Measurements from ENCODE around the gene TIAM1. TPM values are rescaled to one million over a fixed set of nuclear protein-coding genes. Genes with fewer than 3 reads are reported as not detected.

The TIAM1 gene
- total RNA-seq, 6 experiments from 2014 or later: 4.8 to 12.5 (median 7.7) TPM

DNA sequence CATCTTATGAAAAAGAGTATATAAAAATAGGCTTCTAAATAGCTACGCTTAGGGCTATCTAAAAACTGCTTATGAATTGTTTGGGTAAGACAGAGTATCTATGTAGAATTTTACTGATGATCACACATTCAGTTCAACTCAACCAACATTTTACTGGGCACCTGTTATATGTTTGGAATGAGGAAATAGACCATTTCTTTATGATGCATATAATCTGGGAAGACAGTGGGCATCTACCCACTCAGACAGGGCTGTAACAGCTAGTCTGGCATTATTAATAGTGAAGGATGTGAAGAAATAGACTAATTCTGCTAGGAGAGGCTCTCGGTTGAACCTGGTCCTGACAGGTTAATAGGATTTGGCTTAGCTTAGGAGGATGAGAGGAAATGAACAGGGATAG, 56.9 kb downstream of the TIAM1 start:
- ATAC-seq (no peak), DNase-seq (no peak)
- WGBS (ENCODE audit: insufficient coverage, low coverage, low lambda C conversion rate, missing lambda C conversion rate): 91% methylated on average over 2 of the region's 2 CpGs
- H3K4me1 ChIP-seq: no peaks in the 10 kb centered on the region
- TF ChIP-seq POLR2A (IDR thresholded peaks at IDR 0.05) (no peak), CTCF (IDR thresholded peaks at IDR 0.05) (no peak)
- no peaks in the 10 kb centered on the region for H3K9me3 ChIP-seq
- H3K27me3 ChIP-seq: no peaks in the 10 kb centered on the region
- H3K27ac ChIP-seq: no peak overlapping the region
- H3K36me3 ChIP-seq: no peaks in the 10 kb centered on the region
- intact Hi-C loops (cut with DNase I): no loop called here
- H3K4me3 ChIP-seq: no peak overlapping the region

- no peaks in the 10 kb centered on the region for H3K9me3 ChIP-seq
- no peak overlapping the region for H3K4me3 ChIP-seq
- no peaks in the 10 kb centered on the region for H3K36me3 ChIP-seq
- H3K27me3 ChIP-seq: no peaks in the 10 kb centered on the region
- TF ChIP-seq CTCF (IDR thresholded peaks at IDR 0.05) (no peak), POLR2A (IDR thresholded peaks at IDR 0.05) (no peak)
- no peak overlapping the region for H3K27ac ChIP-seq
- DNase-seq (no peak), ATAC-seq (no peak)
- WGBS (ENCODE audit: insufficient coverage, low coverage, low lambda C conversion rate, missing lambda C conversion rate): 94% methylated on average over 1 of the region's 1 CpG
- no peaks in the 10 kb centered on the region for H3K4me1 ChIP-seq
- intact Hi-C loops (cut with DNase I): no loop called here
These were observed 57.4 kb downstream of the TIAM1 start for GRCh38 chr21:31286621-31287020.

DNA sequence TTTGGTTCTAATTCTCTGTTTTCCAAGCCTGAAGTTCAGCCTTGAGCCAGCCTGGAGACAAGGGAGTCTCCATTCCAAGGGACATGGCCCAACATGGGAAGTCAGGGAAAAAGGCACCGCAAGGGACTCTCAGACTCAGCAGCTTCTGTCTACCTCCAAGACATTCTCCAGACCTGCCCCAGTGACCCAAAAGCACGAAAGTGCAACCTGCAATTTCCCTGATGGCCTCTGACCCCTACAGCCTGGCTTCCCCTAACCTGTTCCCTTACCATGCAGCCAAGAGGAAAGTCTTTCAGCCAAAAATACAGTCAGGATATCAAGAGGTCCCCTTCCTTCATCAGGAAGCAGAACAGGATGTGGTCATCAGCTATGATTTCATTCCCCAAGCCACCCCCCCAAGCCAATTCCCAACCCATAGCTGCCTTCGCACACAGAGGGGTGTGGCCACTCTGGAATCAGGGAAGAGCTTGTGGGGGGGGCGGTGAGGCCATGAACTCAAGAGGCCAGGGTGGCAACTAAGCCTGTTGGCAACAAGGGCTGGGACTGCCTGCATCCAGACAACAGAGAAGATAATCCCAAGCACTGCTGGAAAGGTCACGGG, 59.2 kb downstream of the TIAM1 start:
- no peak overlapping the region for H3K27ac ChIP-seq
- no peaks in the 10 kb centered on the region for H3K9me3 ChIP-seq
- WGBS (ENCODE audit: insufficient coverage, low coverage, low lambda C conversion rate, missing lambda C conversion rate): 69% methylated on average over 2 of the region's 5 CpGs
- no peak overlapping the region for H3K4me3 ChIP-seq
- intact Hi-C loops (cut with DNase I): no loop called here
- DNase-seq (no peak), ATAC-seq (peak in 3 of 4 donors; percentile 38 to 66 (median 40))
- no peaks in the 10 kb centered on the region for H3K27me3 ChIP-seq
- no peak for TF ChIP-seq POLR2A (IDR thresholded peaks at IDR 0.05)
- H3K36me3 ChIP-seq: no peaks in the 10 kb centered on the region
- H3K4me1 ChIP-seq: no peaks in the 10 kb centered on the region

DNA sequence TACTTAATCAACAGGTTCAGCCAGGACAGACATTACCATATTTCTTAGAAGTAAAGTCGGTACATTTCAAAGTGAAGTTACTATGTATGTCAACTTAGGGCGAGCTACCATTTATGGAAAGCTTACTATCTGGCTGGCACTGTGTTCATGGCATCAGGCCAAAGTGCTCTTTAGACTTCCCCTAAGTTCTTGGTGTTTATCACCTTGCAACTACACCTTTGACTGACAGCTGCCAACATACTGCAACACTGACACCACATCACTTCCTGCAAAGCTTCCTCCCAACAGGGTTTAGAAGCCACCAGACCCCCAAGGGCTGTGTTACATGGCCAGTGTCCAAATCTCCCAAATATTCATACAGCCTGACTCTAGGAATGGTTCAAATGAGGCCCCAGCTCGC, 61.0 kb downstream of the TIAM1 start:
- ATAC-seq: no peak
- Histone ChIP-seq H3K36me3 (no peaks in the 10 kb centered on the region), H3K4me3 (no peak overlapping the region), H3K27me3 (no peaks in the 10 kb centered on the region), H3K9me3 (no peaks in the 10 kb centered on the region), H3K27ac (no peak overlapping the region), H3K4me1 (no peaks in the 10 kb centered on the region)
- TF ChIP-seq POLR2A (IDR thresholded peaks at IDR 0.05): no peak
- TF ChIP-seq CTCF (IDR thresholded peaks at IDR 0.05): no peak
- intact Hi-C loops (cut with DNase I): no loop called here
- no peak for DNase-seq
- 61% methylated on average over 3 of the region's 3 CpGs for WGBS (ENCODE audit: insufficient coverage, low coverage, low lambda C conversion rate, missing lambda C conversion rate)

DNA sequence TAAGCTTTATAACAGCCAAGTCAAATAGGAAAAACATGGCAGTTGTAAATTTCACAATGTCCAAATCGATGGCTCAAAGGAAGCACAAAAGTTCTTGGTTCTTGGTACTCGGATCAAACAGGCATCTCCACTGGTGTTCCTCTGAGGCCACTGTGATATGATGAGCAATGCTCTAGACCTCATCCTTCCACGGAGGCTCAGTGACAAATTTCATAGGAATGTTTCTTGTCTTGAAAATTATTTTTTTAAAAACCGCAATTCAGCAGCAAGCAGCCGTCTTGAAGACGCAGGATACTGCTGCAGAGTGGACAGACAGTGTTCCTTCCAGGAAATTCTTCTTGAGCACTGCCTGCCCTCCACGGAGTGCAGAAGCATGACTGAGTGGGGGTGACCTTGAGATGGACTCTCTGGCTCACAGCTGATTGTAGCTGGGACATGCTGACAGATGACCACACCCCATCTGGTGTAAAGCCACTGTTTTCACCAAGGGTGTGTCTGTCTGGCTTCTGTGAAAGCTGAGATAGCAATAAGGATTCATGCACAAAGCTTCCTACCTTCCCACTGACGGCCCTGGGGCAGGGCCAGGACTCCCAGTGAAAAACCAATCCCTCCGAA, 61.9 kb downstream of the TIAM1 start:
- no peak overlapping the region for H3K4me3 ChIP-seq
- 67% methylated on average over 8 of the region's 9 CpGs for WGBS (ENCODE audit: insufficient coverage, low coverage, low lambda C conversion rate, missing lambda C conversion rate)
- DNase-seq (no peak), ATAC-seq (peak; percentile 42 to 61 (median 44))
- intact Hi-C loops (cut with DNase I): no loop called here
- no peak overlapping the region for H3K27ac ChIP-seq
- no peaks in the 10 kb centered on the region for H3K27me3 ChIP-seq
- TF ChIP-seq POLR2A (IDR thresholded peaks at IDR 0.05) (no peak), CTCF (IDR thresholded peaks at IDR 0.05) (no peak)
- no peaks in the 10 kb centered on the region for H3K36me3 ChIP-seq
- H3K4me1 ChIP-seq: no peaks in the 10 kb centered on the region
- H3K9me3 ChIP-seq: no peaks in the 10 kb centered on the region

Data from right lobe of liver (tissue), 6 donors.